ENCODE data around the gene PARD3B. TPM values are rescaled to one million over a fixed set of nuclear protein-coding genes. Genes with fewer than 3 reads are reported as not detected.

PARD3B gene
- total and polyA plus RNA-seq, 2 experiments from 2014 or later, result 3.5 to 4.4 TPM

DNA sequence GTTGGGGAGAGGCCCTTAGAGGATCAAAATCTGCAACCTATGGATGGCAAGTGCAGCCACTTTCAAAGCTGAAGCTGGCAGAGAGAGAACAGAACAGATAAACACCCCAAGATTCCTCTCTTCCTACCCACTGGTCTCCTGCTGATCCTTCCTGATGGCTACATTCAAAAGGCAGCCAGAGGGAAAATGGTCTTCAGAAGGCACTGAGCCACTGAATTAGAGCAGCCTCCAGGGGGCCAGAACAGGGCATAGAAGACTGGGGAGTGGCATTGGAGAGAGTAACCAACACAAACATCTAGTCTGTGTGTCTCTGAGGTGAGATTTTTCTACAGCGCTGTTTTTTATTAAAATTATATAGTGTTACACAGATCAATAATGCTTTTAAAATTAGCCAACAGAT is 432.6 kb downstream of the PARD3B start:
- TF ChIP-seq NANOG (IDR thresholded peaks at IDR 0.05; ENCODE audit: borderline replicate concordance), result no peak
- TF ChIP-seq, protein P1, sequence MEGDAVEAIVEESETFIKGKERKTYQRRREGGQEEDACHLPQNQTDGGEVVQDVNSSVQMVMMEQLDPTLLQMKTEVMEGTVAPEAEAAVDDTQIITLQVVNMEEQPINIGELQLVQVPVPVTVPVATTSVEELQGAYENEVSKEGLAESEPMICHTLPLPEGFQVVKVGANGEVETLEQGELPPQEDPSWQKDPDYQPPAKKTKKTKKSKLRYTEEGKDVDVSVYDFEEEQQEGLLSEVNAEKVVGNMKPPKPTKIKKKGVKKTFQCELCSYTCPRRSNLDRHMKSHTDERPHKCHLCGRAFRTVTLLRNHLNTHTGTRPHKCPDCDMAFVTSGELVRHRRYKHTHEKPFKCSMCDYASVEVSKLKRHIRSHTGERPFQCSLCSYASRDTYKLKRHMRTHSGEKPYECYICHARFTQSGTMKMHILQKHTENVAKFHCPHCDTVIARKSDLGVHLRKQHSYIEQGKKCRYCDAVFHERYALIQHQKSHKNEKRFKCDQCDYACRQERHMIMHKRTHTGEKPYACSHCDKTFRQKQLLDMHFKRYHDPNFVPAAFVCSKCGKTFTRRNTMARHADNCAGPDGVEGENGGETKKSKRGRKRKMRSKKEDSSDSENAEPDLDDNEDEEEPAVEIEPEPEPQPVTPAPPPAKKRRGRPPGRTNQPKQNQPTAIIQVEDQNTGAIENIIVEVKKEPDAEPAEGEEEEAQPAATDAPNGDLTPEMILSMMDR (conservative IDR thresholded peaks at IDR 0.05; ENCODE audit: low read depth in 2 of 2), result peak; percentile 42 to 44
- TF ChIP-seq, protein P2, sequence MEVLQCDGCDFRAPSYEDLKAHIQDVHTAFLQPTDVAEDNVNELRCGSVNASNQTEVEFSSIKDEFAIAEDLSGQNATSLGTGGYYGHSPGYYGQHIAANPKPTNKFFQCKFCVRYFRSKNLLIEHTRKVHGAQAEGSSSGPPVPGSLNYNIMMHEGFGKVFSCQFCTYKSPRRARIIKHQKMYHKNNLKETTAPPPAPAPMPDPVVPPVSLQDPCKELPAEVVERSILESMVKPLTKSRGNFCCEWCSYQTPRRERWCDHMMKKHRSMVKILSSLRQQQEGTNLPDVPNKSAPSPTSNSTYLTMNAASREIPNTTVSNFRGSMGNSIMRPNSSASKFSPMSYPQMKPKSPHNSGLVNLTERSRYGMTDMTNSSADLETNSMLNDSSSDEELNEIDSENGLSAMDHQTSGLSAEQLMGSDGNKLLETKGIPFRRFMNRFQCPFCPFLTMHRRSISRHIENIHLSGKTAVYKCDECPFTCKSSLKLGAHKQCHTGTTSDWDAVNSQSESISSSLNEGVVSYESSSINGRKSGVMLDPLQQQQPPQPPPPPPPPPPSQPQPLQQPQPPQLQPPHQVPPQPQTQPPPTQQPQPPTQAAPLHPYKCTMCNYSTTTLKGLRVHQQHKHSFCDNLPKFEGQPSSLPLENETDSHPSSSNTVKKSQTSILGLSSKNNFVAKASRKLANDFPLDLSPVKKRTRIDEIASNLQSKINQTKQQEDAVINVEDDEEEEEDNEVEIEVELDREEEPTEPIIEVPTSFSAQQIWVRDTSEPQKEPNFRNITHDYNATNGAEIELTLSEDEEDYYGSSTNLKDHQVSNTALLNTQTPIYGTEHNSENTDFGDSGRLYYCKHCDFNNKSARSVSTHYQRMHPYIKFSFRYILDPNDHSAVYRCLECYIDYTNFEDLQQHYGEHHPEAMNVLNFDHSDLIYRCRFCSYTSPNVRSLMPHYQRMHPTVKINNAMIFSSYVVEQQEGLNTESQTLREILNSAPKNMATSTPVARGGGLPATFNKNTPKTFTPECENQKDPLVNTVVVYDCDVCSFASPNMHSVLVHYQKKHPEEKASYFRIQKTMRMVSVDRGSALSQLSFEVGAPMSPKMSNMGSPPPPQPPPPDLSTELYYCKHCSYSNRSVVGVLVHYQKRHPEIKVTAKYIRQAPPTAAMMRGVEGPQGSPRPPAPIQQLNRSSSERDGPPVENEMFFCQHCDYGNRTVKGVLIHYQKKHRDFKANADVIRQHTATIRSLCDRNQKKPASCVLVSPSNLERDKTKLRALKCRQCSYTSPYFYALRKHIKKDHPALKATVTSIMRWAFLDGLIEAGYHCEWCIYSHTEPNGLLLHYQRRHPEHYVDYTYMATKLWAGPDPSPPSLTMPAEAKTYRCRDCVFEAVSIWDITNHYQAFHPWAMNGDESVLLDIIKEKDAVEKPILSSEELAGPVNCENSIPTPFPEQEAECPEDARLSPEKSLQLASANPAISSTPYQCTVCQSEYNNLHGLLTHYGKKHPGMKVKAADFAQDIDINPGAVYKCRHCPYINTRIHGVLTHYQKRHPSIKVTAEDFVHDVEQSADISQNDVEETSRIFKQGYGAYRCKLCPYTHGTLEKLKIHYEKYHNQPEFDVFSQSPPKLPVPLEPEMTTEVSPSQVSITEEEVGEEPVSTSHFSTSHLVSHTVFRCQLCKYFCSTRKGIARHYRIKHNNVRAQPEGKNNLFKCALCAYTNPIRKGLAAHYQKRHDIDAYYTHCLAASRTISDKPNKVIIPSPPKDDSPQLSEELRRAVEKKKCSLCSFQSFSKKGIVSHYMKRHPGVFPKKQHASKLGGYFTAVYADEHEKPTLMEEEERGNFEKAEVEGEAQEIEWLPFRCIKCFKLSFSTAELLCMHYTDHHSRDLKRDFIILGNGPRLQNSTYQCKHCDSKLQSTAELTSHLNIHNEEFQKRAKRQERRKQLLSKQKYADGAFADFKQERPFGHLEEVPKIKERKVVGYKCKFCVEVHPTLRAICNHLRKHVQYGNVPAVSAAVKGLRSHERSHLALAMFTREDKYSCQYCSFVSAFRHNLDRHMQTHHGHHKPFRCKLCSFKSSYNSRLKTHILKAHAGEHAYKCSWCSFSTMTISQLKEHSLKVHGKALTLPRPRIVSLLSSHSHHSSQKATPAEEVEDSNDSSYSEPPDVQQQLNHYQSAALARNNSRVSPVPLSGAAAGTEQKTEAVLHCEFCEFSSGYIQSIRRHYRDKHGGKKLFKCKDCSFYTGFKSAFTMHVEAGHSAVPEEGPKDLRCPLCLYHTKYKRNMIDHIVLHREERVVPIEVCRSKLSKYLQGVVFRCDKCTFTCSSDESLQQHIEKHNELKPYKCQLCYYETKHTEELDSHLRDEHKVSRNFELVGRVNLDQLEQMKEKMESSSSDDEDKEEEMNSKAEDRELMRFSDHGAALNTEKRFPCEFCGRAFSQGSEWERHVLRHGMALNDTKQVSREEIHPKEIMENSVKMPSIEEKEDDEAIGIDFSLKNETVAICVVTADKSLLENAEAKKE (CRISPR knock-in tag; IDR thresholded peaks at IDR 0.05), result peak; percentile 84; the same call in 1 of the 2 replicates
- Histone ChIP-seq H3K79me2 (replicated peaks; ENCODE audit: insufficient read depth) (no peaks in the 10 kb centered on the region), H3K27ac (ENCODE audit: low read depth) (no peak overlapping the region), H3K4me1 (ENCODE audit: insufficient read depth) (peaks cover 10% of the 10 kb centered on the region; the same call in 1 of the 2 replicates), H3K36me3 (ENCODE audit: insufficient read depth) (no peaks in the 10 kb centered on the region), H3K27me3 (ENCODE audit: insufficient read depth) (no peaks in the 10 kb centered on the region), H3F3A (replicated peaks; ENCODE audit: low read depth) (no peaks in the 10 kb centered on the region), H2AFZ (no peak overlapping the region), H4K20me1 (replicated peaks; ENCODE audit: insufficient read depth) (no peaks in the 10 kb centered on the region), H3K4me3 (no peak overlapping the region), H3K9me2 (ENCODE audit: insufficient read depth) (no peaks in the 10 kb centered on the region), H3K4me2 (no peak overlapping the region)
- H3K27ac Mint-ChIP-seq, result no peak overlapping the region
- H3K4me1 Mint-ChIP-seq, result peaks cover 20% of the 10 kb centered on the region
- no peaks in the 10 kb centered on the region for H3K27me3 Mint-ChIP-seq (ENCODE audit: insufficient read depth, low read depth, poor library complexity)
- ATAC-seq, result peak; percentile 98
- H3K36me3 Mint-ChIP-seq (ENCODE audit: low read depth), result no peaks in the 10 kb centered on the region
- H3K4me3 Mint-ChIP-seq, result no peak overlapping the region
- DNase-seq (ENCODE audit: low spot score), result peak; percentile 75
- H3K9me3 Mint-ChIP-seq, result no peaks in the 10 kb centered on the region

DNA sequence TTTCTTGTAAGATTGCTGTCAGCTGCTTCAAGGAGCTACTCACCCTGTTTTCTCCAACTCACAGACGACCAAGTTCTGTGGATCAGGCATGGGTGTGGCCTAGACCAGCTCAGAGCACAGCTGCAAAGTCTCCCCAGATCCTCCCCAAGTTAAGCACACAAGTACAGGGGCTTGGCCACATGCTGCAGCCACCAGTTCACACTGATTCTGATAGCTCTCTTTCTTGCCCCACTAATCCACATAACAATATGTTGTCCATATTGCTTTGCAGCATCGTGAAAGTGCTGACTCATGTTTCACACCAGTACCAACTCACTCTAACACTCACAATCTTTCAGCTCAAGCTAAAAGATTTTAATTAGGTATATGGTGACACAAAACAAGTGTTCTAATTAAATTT is 437.0 kb downstream of the PARD3B start:
- H3K36me3 Mint-ChIP-seq (ENCODE audit: low read depth), result no peaks in the 10 kb centered on the region
- H3K27me3 Mint-ChIP-seq (ENCODE audit: insufficient read depth, low read depth, poor library complexity), result no peaks in the 10 kb centered on the region
- ATAC-seq (peak; percentile 81), DNase-seq (ENCODE audit: low spot score) (peak; percentile 24)
- H3K4me1 Mint-ChIP-seq, result peaks cover 20% of the 10 kb centered on the region
- H3K9me2 ChIP-seq (ENCODE audit: insufficient read depth), result no peaks in the 10 kb centered on the region
- H3K27ac Mint-ChIP-seq, result peak overlapping the region; percentile 65
- H3K79me2 ChIP-seq (replicated peaks; ENCODE audit: insufficient read depth), result no peaks in the 10 kb centered on the region
- no peak overlapping the region for H3K4me3 ChIP-seq
- no peak overlapping the region for H2AFZ ChIP-seq
- H3K36me3 ChIP-seq (ENCODE audit: insufficient read depth), result no peaks in the 10 kb centered on the region
- H3K27me3 ChIP-seq (ENCODE audit: insufficient read depth), result no peaks in the 10 kb centered on the region
- no peaks in the 10 kb centered on the region for H4K20me1 ChIP-seq (replicated peaks; ENCODE audit: insufficient read depth)
- H3F3A ChIP-seq (replicated peaks; ENCODE audit: low read depth), result no peaks in the 10 kb centered on the region
- no peak overlapping the region for H3K4me2 ChIP-seq
- no peaks in the 10 kb centered on the region for H3K9me3 Mint-ChIP-seq
- H3K27ac ChIP-seq (ENCODE audit: low read depth), result no peak overlapping the region
- H3K4me3 Mint-ChIP-seq, result no peak overlapping the region
- peaks cover 10% of the 10 kb centered on the region for H3K4me1 ChIP-seq (ENCODE audit: insufficient read depth)
- TF ChIP-seq, protein P2 (CRISPR knock-in tag; IDR thresholded peaks at IDR 0.05), result no peak
